WTC11 (cell line): Measurements from ENCODE around the gene DNASE1L3.

Experiments
- FOXP1 ChIP-seq: sonication (generic); formaldehyde crosslinking; IDR thresholded peaks from 2 replicates; pipeline ENCODE4 v1.8.0; 2022; ENCODE audit warnings: missing genetic modification reagents, mild to moderate bottlenecking, moderate library complexity, borderline replicate concordance
- GABPB1 ChIP-seq: sonication (generic); formaldehyde crosslinking; IDR thresholded peaks from 2 replicates; pipeline ENCODE4 v1.8.1; 2023; ENCODE audit warnings: mild to moderate bottlenecking, missing genetic modification reagents
- NR3C1 ChIP-seq: sonication (generic); formaldehyde crosslinking; conservative IDR thresholded peaks from 2 replicates; pipeline ENCODE4 v1.8.1; 2023; ENCODE audit warnings: low read depth, mild to moderate bottlenecking, missing genetic modification reagents
- TEAD1 ChIP-seq: sonication (generic); formaldehyde crosslinking; IDR thresholded peaks from 2 replicates; pipeline ENCODE4 v1.8.0; 2022; ENCODE audit warnings: mild to moderate bottlenecking, missing genetic modification reagents
- TEAD4 ChIP-seq: sonication (generic); formaldehyde crosslinking; IDR thresholded peaks from 2 replicates; pipeline ENCODE4 v1.8.0; 2022; ENCODE audit warnings: mild to moderate bottlenecking, missing genetic modification reagents
- ZNF121 ChIP-seq: sonication (generic); formaldehyde crosslinking; IDR thresholded peaks from 2 replicates; pipeline ENCODE4 v1.8.0; 2023; ENCODE audit warnings: missing genetic modification reagents
- TF ChIP-seq, protein P1 (sequence below): fragments of 200-600 bp; IDR thresholded peaks from 2 replicates; pipeline ENCODE4 v1.8.0; 2022; ENCODE audit warnings: antibody characterized with exemption
- TF ChIP-seq, protein P2 (sequence below): sonication (generic); formaldehyde crosslinking; IDR thresholded peaks from 2 replicates; pipeline ENCODE4 v1.8.1; 2023; ENCODE audit warnings: mild to moderate bottlenecking, missing genetic modification reagents, moderate library complexity
- TF ChIP-seq, protein P3 (sequence below): sonication (generic); formaldehyde crosslinking; conservative IDR thresholded peaks from 2 replicates; pipeline ENCODE4 v1.8.1; 2023; ENCODE audit warnings: mild to moderate bottlenecking, low read depth, missing genetic modification reagents, moderate library complexity
- TF ChIP-seq, protein P4 (sequence below): sonication (generic); formaldehyde crosslinking; IDR thresholded peaks from 2 replicates; pipeline ENCODE4 v1.8.0; 2022; ENCODE audit warnings: mild to moderate bottlenecking, missing genetic modification reagents
- TF ChIP-seq, protein P5 (sequence below): sonication (generic); formaldehyde crosslinking; IDR thresholded peaks from 2 replicates; pipeline ENCODE4 v1.8.1; 2023; ENCODE audit warnings: mild to moderate bottlenecking, missing genetic modification reagents, moderate library complexity

- TF ChIP-seq GABPB1 (CRISPR knock-in tag) (no peak), TEAD1 (no peak), FOXP1 (no peak), ZNF121 (CRISPR knock-in tag) (no peak), NR3C1 (no peak), TEAD4 (CRISPR knock-in tag) (no peak)
- TF ChIP-seq, protein P1, sequence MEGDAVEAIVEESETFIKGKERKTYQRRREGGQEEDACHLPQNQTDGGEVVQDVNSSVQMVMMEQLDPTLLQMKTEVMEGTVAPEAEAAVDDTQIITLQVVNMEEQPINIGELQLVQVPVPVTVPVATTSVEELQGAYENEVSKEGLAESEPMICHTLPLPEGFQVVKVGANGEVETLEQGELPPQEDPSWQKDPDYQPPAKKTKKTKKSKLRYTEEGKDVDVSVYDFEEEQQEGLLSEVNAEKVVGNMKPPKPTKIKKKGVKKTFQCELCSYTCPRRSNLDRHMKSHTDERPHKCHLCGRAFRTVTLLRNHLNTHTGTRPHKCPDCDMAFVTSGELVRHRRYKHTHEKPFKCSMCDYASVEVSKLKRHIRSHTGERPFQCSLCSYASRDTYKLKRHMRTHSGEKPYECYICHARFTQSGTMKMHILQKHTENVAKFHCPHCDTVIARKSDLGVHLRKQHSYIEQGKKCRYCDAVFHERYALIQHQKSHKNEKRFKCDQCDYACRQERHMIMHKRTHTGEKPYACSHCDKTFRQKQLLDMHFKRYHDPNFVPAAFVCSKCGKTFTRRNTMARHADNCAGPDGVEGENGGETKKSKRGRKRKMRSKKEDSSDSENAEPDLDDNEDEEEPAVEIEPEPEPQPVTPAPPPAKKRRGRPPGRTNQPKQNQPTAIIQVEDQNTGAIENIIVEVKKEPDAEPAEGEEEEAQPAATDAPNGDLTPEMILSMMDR: no peak
- TF ChIP-seq, protein P2, sequence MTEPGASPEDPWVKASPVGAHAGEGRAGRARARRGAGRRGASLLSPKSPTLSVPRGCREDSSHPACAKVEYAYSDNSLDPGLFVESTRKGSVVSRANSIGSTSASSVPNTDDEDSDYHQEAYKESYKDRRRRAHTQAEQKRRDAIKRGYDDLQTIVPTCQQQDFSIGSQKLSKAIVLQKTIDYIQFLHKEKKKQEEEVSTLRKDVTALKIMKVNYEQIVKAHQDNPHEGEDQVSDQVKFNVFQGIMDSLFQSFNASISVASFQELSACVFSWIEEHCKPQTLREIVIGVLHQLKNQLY: no peak
- TF ChIP-seq, protein P3, sequence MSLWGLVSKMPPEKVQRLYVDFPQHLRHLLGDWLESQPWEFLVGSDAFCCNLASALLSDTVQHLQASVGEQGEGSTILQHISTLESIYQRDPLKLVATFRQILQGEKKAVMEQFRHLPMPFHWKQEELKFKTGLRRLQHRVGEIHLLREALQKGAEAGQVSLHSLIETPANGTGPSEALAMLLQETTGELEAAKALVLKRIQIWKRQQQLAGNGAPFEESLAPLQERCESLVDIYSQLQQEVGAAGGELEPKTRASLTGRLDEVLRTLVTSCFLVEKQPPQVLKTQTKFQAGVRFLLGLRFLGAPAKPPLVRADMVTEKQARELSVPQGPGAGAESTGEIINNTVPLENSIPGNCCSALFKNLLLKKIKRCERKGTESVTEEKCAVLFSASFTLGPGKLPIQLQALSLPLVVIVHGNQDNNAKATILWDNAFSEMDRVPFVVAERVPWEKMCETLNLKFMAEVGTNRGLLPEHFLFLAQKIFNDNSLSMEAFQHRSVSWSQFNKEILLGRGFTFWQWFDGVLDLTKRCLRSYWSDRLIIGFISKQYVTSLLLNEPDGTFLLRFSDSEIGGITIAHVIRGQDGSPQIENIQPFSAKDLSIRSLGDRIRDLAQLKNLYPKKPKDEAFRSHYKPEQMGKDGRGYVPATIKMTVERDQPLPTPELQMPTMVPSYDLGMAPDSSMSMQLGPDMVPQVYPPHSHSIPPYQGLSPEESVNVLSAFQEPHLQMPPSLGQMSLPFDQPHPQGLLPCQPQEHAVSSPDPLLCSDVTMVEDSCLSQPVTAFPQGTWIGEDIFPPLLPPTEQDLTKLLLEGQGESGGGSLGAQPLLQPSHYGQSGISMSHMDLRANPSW (CRISPR knock-in tag): no peak
- TF ChIP-seq, protein P4, sequence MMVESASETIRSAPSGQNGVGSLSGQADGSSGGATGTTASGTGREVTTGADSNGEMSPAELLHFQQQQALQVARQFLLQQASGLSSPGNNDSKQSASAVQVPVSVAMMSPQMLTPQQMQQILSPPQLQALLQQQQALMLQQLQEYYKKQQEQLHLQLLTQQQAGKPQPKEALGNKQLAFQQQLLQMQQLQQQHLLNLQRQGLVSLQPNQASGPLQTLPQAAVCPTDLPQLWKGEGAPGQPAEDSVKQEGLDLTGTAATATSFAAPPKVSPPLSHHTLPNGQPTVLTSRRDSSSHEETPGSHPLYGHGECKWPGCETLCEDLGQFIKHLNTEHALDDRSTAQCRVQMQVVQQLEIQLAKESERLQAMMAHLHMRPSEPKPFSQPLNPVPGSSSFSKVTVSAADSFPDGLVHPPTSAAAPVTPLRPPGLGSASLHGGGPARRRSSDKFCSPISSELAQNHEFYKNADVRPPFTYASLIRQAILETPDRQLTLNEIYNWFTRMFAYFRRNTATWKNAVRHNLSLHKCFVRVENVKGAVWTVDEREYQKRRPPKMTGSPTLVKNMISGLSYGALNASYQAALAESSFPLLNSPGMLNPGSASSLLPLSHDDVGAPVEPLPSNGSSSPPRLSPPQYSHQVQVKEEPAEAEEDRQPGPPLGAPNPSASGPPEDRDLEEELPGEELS (CRISPR knock-in tag): no peak
- TF ChIP-seq, protein P5, sequence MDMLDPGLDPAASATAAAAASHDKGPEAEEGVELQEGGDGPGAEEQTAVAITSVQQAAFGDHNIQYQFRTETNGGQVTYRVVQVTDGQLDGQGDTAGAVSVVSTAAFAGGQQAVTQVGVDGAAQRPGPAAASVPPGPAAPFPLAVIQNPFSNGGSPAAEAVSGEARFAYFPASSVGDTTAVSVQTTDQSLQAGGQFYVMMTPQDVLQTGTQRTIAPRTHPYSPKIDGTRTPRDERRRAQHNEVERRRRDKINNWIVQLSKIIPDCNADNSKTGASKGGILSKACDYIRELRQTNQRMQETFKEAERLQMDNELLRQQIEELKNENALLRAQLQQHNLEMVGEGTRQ (CRISPR knock-in tag): no peak
Observed at GRCh38 chr3:58143417-58144055, 67.2 kb downstream of the DNASE1L3 start.
